Left lobe of liver (tissue), 2 donors: Measurements from ENCODE around the gene PLEK2. TPM values are rescaled to one million over a fixed set of nuclear protein-coding genes. Genes with fewer than 3 reads are reported as not detected.
"Not testable (repeated sequence)": the region's sequence is repeated elsewhere in the genome, so short reads cannot be mapped to it uniquely, and the experiment has no call there.

Source experiments
- ATAC-seq: fragments of 200-7000 bp; cut with Tn5 transposase; one replicate; pipeline ENCODE4 v1.9.1; 2020; ENCODE audit warnings: mild to moderate bottlenecking, moderate library complexity
- DNase-seq: peaks from one replicate; pipeline ENCODE4 v3.0.0-alpha.2; 2020; ENCODE audit warnings: low spot score
- total RNA-seq: library from RNA; stranded (reverse); gene quantifications from one replicate; pipeline ENCODE4 v1.2.1, GENCODE V29; 2021
- donor health status: DM: no; HTN: no; CAD: no; lungs with moderate emphysema.
- donor health status: DM: no; HTN: yes; CAD: no.

Gene PLEK2
- total RNA-seq, 1 donor from 2014 or later, result 10.7 TPM

DNA sequence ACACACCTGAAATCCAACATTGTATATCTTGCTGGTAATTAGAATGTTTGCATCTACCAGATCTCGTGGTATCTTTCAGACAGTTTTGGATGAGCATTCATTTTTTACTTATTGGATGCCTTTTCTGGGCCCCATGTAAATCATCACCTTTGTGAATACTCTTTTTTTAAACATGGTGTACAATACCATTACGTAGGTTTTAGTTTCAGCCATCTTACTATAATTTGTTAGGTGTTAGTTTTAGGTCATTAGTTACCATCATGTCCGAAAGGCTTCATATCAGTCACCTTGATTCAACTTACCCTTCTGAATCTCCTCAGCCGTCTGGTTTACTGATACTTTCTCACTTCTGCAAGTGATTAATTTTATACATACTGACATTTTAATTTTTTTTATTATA is 46.5 kb downstream of the PLEK2 start:
- ATAC-seq (no peak), DNase-seq (no peak)

DNA sequence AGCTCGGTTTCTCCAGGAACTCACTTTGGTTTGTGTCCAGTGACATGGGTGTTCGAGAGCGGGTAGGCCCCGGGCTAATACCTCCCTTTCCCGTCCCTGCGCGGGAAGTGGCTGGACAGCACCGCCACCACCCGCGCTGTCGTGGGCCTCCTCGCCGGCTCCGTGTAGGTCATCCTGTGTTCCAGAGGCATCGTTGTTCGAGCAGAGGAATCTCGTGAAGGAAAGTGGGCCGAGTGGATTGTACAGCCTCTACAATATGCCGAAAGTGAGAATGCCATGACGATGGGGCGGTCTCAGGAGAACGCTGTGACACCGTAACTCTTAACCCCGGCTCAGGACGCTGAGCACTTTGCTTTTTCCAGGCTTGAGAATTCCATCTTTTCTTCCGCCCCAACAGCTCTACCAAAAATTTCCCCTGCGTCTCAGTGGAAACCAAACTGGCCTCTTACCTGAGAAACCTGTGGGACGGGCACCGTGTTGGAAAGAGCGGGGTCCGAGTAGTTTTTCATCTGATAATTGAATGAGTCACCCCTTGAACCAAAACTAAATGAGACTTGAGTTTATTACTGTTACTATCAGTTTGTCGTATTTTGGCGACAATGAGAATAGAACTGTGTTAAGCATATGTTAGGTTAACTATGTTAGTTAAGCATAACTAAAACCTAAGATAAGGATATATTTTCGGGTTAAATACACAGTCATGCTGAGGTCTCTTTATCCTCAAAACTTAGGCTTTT is 51.3 kb downstream of the PLEK2 start:
- ATAC-seq (peak; percentile 56), DNase-seq (no peak)

DNA sequence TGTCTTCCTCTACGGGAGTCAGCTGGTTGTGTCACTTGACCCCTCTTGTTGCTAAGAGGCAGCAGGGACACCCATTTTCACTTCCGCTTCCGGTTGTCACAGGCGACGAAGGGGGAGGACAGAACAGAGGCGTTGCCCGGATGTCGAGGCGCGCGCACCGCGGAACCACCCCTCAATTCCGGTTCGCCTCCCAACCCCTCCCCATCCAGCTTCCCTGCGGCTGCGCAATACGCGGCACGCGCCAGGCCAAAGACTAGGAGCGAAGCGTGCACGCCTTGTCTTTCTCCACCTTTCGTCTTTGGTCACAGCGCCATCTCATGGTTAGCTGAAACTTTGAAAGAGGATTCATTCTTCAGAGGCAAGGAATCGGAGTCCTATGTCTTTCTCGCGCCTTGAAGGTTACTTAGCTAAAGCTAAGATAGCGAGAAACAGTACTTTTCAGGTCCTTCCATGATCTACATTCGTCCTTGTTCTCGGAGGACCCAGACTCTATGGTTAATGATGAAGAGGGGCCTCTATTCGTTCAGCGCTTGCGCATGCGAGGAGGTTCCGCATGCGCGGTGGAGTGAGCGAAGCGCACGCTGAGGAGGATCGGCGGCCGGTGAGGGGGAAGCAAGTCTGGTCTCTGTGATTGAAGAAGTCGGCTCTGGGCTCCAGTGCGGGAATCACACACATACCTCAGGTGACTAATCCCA is 52.0 kb downstream of the PLEK2 start, which contains the start of the genes ATP6V1D and EIF2S1:
Gene ATP6V1D, minus strand, starts transcription at position 30 of the 695 bp plus-strand sequence. CDS start 106 bp downstream, outside the sequence.
Gene EIF2S1, plus strand, starts transcription at position 554 of the 695 bp plus-strand sequence. CDS start 4,440 bp downstream, outside the sequence.
- peak; percentile 99 for DNase-seq
- ATAC-seq, result peak; percentile 92

DNA sequence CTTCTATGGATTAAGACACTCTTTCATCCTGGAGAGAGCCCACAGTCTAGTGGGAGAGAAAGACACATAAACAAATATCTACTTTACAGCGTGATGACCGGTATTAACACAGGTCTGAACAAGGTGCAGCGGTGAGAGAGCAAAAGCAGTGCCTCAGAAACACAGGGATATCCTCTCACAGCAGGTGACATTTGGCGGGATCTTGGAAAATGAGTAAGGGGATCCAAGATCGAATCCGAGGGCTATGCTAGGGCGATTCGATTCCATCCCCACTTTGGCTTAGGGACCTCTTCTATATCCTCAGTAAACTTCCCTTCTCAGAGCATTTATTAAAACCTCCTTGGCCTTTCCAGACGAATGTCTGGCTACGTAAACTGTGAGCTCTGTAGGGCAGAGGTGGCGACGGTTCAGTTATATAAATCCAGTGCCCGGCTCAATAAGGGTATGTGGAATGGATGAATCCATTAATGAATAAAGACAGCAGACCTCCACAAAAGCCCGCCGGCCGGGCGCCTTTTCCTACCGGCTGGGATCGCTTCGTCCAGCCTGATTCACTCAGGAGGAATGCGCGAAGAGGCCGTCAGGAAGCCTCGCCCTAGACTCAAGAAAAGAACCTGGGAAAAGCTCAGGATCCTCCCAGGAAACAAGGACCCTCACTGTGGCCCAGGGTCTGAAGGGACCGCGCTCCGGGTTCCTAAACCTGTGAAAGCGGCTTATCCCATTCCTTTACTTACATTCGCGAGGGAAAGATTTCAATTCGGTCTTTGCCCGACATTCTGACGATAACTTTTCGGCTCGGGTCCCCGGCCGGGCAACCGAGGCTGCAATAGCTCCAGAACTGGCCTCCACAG is 52.8 kb downstream of the PLEK2 start:
- ATAC-seq, result no peak
- DNase-seq, result no peak

DNA sequence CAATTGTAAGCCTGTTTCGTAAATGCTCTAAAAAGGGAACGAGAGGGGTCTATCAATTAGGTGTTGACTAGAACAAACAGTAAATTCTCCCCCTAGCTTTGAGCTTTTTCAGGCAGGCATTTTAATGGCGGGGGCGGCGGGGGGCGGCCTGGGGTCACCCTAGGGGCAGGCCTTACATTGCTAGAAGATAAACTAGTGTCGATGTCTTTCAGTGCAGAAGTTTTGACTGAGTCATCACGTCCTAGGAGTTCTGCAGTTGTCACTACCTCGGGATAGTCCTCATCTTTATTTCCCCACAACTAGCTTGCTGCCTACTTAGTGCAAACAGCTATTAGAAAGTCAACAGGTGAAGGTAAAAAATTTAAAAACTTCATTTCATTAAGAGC is 54.0 kb downstream of the PLEK2 start:
- DNase-seq (no peak), ATAC-seq (no peak)

DNA sequence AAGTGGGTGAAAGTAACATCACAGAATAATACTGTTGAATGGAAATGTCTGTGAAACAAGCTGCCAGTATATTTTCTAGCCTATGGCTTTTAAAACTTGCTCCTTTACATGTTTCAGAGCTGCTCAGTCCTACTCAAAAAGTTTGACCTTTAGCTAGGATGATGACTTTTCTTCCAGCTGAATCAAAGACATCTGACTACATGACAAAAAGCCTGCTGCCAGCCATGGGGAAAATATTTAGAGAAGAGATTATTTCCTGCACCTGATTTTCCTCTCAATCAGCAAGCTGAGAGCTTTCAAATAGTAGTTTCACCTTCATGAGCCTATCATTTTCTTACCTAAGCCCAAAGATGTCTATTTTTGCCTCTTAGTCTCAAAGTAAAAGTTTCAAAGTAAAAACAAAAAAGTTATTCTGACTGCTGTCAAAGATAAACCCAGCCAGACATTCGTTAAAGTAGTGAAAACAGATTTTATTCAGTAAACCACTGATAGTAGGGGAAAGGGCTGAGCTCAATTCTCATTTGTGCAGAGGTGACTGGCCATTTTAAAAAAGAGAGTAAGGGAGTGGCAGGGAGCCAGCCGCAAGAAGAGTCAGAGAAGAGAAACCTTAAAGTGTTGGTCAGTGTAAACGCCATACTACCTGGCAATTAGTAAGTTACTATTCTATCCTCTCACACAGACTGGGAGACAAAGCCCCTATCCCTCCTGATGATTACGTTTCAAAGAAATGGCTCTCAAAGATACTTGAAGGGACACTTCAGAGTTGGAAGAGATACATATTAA is 54.6 kb downstream of the PLEK2 start:
- DNase-seq, result no peak
- ATAC-seq, result no peak

DNA sequence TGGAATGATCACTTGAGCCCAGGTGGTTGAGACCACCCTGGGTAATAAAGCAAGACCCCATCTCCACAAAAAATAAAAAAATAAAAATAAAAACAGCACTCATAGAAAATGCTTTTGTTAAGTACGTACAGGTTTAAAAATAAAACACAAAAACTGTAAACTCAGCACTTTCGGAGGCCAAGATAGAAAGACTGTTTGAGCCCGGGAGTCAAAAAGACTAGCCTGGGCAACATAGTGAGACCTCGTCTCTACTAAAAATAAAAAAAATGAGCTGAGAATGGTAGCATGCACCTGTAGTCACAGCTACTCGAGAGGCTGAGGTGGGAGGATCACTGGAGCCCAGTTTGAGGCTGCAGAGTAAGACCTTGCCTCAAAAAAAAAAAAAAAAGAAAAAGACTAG is 59.9 kb downstream of the PLEK2 start:
- no peak for DNase-seq

DNA sequence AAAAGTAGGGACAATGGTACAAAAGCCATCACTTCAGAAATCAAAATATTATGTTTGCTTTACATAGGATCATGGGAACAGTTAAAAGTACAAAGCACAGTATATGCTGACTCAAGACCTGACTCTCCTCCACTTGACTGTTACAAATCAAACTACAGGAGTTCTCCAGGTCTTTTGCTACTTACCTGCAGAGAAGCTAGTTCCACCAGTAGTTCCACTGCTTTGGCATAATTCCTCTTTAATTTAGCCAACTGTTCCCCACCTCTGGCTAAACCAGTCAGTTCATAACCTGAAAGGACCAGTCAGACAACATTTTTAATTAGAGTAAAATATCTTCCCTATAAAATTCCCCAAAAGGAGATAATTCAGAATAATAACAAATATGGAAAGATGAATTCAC is 66.4 kb downstream of the PLEK2 start:
- DNase-seq (no peak), ATAC-seq (no peak)

More for the DNA sequence above, 59.9 kb downstream of the PLEK2 start:
- no peak for ATAC-seq

DNA sequence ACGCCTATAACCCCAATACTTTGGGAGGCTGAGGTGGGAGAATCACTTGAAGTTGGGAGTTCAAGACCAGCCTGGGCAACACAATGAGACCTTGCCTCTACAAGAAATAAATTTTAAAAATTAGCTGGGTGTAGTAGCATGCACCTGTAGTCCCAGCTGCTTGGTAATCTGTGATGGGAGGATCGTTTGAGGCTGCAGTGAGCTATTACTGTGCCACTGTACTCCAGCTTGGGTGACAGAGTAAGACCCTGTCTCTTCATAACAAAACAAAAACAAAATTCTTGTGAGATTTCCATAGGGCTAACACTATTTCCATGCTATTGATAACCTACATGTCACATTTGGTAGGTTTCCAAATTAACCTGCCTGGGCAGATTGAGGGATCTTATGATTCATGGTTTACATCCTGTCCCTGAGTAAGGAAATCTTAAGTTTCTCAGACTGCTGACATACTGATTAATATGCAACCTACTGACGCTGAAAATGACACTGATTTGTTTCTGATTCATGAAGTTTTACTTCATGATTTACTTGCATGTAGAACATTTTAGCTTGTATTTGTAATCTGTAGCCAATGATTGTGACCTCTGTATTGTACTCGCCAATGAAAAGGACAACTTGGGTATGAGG is 68.2 kb downstream of the PLEK2 start:
- DNase-seq, result no peak
- no peak for ATAC-seq

DNA sequence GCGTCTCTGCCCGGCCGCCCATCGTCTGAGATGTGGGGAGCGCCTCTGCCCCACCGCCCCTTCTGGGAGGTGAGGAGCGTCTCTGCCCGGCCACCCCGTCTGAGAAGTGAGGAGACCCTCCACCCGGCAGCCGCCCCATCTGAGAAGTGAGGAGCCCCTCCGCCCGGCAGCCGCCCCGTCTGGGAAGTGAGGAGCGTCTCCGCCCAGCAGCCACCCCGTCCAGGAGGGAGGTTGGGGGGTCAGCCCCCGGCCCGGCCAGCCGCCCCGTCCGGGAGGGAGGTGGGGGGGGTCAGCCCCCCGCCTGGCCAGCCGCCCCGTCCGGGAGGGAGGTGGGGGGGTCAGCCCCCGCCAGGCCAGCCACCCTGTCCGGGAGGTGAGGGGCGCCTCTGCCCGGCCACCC is 70.7 kb downstream of the PLEK2 start:
- ATAC-seq, DNase-seq: not testable (repeated sequence)

Other genes starting within 250 kb of the PLEK2 start
- gene GARIN2, start 222.7 kb downstream of the PLEK2 start, total RNA-seq, result 0.13 TPM
- 15.8 TPM for gene PALS1, start 170.7 kb downstream of the PLEK2 start, total RNA-seq
- 22.3 TPM for gene ATP6V1D, start 52.4 kb downstream of the PLEK2 start, total RNA-seq
- gene EIF2S1, start 51.8 kb downstream of the PLEK2 start, total RNA-seq, result 35.6 TPM
- gene TMEM229B, start 76.6 kb upstream of the PLEK2 start, total RNA-seq, result 0.93 TPM
- gene PLEKHH1, start 121.1 kb upstream of the PLEK2 start, total RNA-seq, result 2.9 TPM
- 16.3 TPM for gene PIGH, start 188.1 kb upstream of the PLEK2 start, total RNA-seq
- 0.48 TPM for gene ARG2, start 207.8 kb upstream of the PLEK2 start, total RNA-seq